Thyroid gland (tissue), 4 donors: ENCODE data around the gene FEN1. TPM values are rescaled to one million over a fixed set of nuclear protein-coding genes. Genes with fewer than 3 reads are reported as not detected.

Experiments used
- DNase-seq, 2 donors: peaks; one replicate each; pipeline ENCODE4 v3.0.0-alpha.2; 2019
- H3K27ac ChIP-seq, 3 donors: fragments of 200-600 bp; sonication (generic); 1 replicate in 2 of 3; 2 replicates in 1 of 3; pipeline ENCODE4 v1.5.1; 2016 to 2019; ENCODE audit warnings: mild to moderate bottlenecking in 1 of 3, moderate library complexity in 1 of 3
- H3K27me3 ChIP-seq: fragments of 200-600 bp; sonication (generic); one replicate; pipeline ENCODE4 v1.5.1; 2019
- H3K36me3 ChIP-seq, 2 donors: fragments of 200-600 bp; sonication (generic); one replicate each; pipeline ENCODE4 v1.5.1; 2016 to 2019
- H3K4me1 ChIP-seq, 2 donors: fragments of 200-600 bp; sonication (generic); one replicate each; pipeline ENCODE4 v1.5.1; 2017 to 2019
- H3K4me3 ChIP-seq, 3 donors: fragments of 200-600 bp; sonication (generic); replicated peaks in 1 of 3; 1 replicate in 2 of 3; 2 replicates in 1 of 3; pipeline ENCODE4 v1.5.1; 2016; ENCODE audit warnings: mild to moderate bottlenecking in 1 of 3
- H3K9me3 ChIP-seq: fragments of 200-600 bp; sonication (generic); one replicate; pipeline ENCODE4 v1.5.1; 2017
- CTCF ChIP-seq, 6 experiments: fragments of 200-600 bp in 3 of 6; fragments of 450-650 bp in 3 of 6; sonication (generic) in 3 of 6; IDR thresholded peaks; one replicate each; pipeline ENCODE4 v1.5.1; 2016 to 2019; ENCODE audit warnings: antibody characterized with exemption in 6 of 6, mild to moderate bottlenecking in 2 of 6, inconsistent platforms in 1 of 6, moderate library complexity in 1 of 6
- POLR2A ChIP-seq, 2 donors: fragments of 450-650 bp; IDR thresholded peaks; one replicate each; pipeline ENCODE4 v1.6.1; 2017; ENCODE audit warnings: antibody characterized with exemption in 2 of 2, mild to moderate bottlenecking in 2 of 2, moderate library complexity in 1 of 2
- WGBS, 2 donors: methylation state at CpG; one replicate each; pipeline ENCODE4 v1.1.5; 2017; 5-methylcytosine and 5-hydroxymethylcytosine counted together
- intact Hi-C: fragments of 100-400 bp; cut with DNase I; formaldehyde crosslinking; loops from one replicate; pipeline ENCODE4 v1.15.1; 2023
- total RNA-seq, 4 donors: library from RNA; depleted of rRNA; stranded (reverse); fragments of >200 nt; gene quantifications; one replicate each; pipeline ENCODE4 v1.2.3, GENCODE V29; 2016

The FEN1 gene
- total RNA-seq: 1 to 10 TPM; 4.1 to 6.3 (median 5.2) TPM

GRCh38 chr11:61792310-61793082 lies at the start of gene FEN1, which contains the start of gene TMEM258:
TSS of gene FEN1 (plus strand) at chr11:61792911. CDS start at chr11:61795362, 2,451 bp downstream.
TSS of gene TMEM258 (minus strand) at chr11:61792599. CDS start at chr11:61792558, 41 bp downstream.
- WGBS, 2 donors: 0 to 1% methylated on average over 10 to 24 of the region's 61 CpGs
- TF ChIP-seq POLR2A (IDR thresholded peaks at IDR 0.05) (peak in 1 of 2 donors; percentile 68), CTCF (IDR thresholded peaks at IDR 0.05) (peak in 2 of 6 experiments; percentile 24 to 40)
- H3K27ac ChIP-seq: peak within 1 kb of the TSS; percentile 91 to 98 (median 96)
- H3K4me1 ChIP-seq: peaks cover 6 to 22% of the 10 kb centered on the region in 2 donors
- H3K27me3 ChIP-seq: no peaks in the 10 kb centered on the region
- H3K4me3 ChIP-seq: peak within 1 kb of the TSS; percentile 68 to 83 (median 75)
- peak; percentile 89 to 90 for DNase-seq
- peaks cover 25 to 28% of the 10 kb centered on the region in 2 donors for H3K36me3 ChIP-seq
- intact Hi-C loops: loop anchor here (5.0 kb wide), 1 partner anchor 315 kb away; no protein-coding TSS in a partner anchor
- no peaks in the 10 kb centered on the region for H3K9me3 ChIP-seq

GRCh38 chr11:61743486-61744095 lies 49.1 kb upstream of the FEN1 start:
- H3K9me3 ChIP-seq: no peaks in the 10 kb centered on the region
- no peak for TF ChIP-seq CTCF (IDR thresholded peaks at IDR 0.05)
- TF ChIP-seq POLR2A (IDR thresholded peaks at IDR 0.05): no peak
- no peak overlapping the region for H3K27ac ChIP-seq
- H3K27me3 ChIP-seq: no peaks in the 10 kb centered on the region
- no peak overlapping the region for H3K4me3 ChIP-seq
- intact Hi-C loops: no loop called here
- no peak for DNase-seq
- 91 to 92% methylated on average over 17 to 26 of the region's 42 CpGs for WGBS, 2 donors
- H3K4me1 ChIP-seq: peaks cover 0 to 6% of the 10 kb centered on the region in 2 donors
- no peaks in the 10 kb centered on the region for H3K36me3 ChIP-seq

- Histone ChIP-seq H3K4me3 (no peak overlapping the region), H3K27ac (no peak overlapping the region), H3K36me3 (no peaks in the 10 kb centered on the region), H3K9me3 (no peaks in the 10 kb centered on the region), H3K4me1 (peaks cover 0 to 6% of the 10 kb centered on the region in 2 donors), H3K27me3 (no peaks in the 10 kb centered on the region)
- no peak for TF ChIP-seq CTCF (IDR thresholded peaks at IDR 0.05)
- no peak for TF ChIP-seq POLR2A (IDR thresholded peaks at IDR 0.05)
- intact Hi-C loops: no loop called here
- no peak for DNase-seq
- WGBS, 2 donors: 90 to 98% methylated on average over 14 to 20 of the region's 20 CpGs
Measured at GRCh38 chr11:61744181-61744580, 48.5 kb upstream of the FEN1 start.

- peaks cover 0 to 6% of the 10 kb centered on the region in 2 donors for H3K4me1 ChIP-seq
- DNase-seq: no peak
- H3K27me3 ChIP-seq: no peaks in the 10 kb centered on the region
- no peak overlapping the region for H3K4me3 ChIP-seq
- no peaks in the 10 kb centered on the region for H3K9me3 ChIP-seq
- no peak overlapping the region for H3K27ac ChIP-seq
- H3K36me3 ChIP-seq: no peaks in the 10 kb centered on the region
- intact Hi-C loops: no loop called here
- WGBS, 2 donors: 95 to 100% methylated on average over 3 to 8 of the region's 10 CpGs
- TF ChIP-seq POLR2A (IDR thresholded peaks at IDR 0.05) (no peak), CTCF (IDR thresholded peaks at IDR 0.05) (no peak)
Measured at GRCh38 chr11:61744609-61745156, 48.0 kb upstream of the FEN1 start.
